Measurements from ENCODE around the gene USP46.

Gene USP46

GRCh38 chr4:52638717-52639116 is 20.4 kb downstream of the USP46 start:
- no peak overlapping the region for H3K4me3 ChIP-seq (IDR thresholded peaks at IDR 0.05; ENCODE audit: insufficient read depth, low read depth, low read length)
- no peaks in the 10 kb centered on the region for H3K27me3 ChIP-seq (ENCODE audit: insufficient read depth, low read depth)
- no peak overlapping the region for H3K4me2 ChIP-seq
- no peaks in the 10 kb centered on the region for H4K20me1 ChIP-seq (ENCODE audit: insufficient read depth)
- no peak overlapping the region for H2AFZ ChIP-seq (ENCODE audit: low read depth)
- H3K9ac ChIP-seq, result no peak overlapping the region
- no peaks in the 10 kb centered on the region for H3K36me3 ChIP-seq (ENCODE audit: insufficient read depth)
- no peak overlapping the region for H3K27ac ChIP-seq
- no peak for TF ChIP-seq CTCF (conservative IDR thresholded peaks at IDR 0.05; ENCODE audit: low read depth, low read length)
- H3K4me1 ChIP-seq (ENCODE audit: low read depth, poor library complexity, severe bottlenecking), result no peaks in the 10 kb centered on the region
- H3K79me2 ChIP-seq (ENCODE audit: insufficient read depth, low read depth), result no peaks in the 10 kb centered on the region

GRCh38 chr4:52637116-52637515 is 22.0 kb downstream of the USP46 start:
- no peaks in the 10 kb centered on the region for H3K27me3 ChIP-seq (ENCODE audit: insufficient read depth, low read depth)
- no peak overlapping the region for H3K9ac ChIP-seq
- no peaks in the 10 kb centered on the region for H3K4me1 ChIP-seq (ENCODE audit: low read depth, poor library complexity, severe bottlenecking)
- H2AFZ ChIP-seq (ENCODE audit: low read depth), result no peak overlapping the region
- no peak overlapping the region for H3K4me2 ChIP-seq
- no peaks in the 10 kb centered on the region for H4K20me1 ChIP-seq (ENCODE audit: insufficient read depth)
- TF ChIP-seq CTCF (conservative IDR thresholded peaks at IDR 0.05; ENCODE audit: low read depth, low read length), result no peak
- no peak overlapping the region for H3K4me3 ChIP-seq (IDR thresholded peaks at IDR 0.05; ENCODE audit: insufficient read depth, low read depth, low read length)
- H3K36me3 ChIP-seq (ENCODE audit: insufficient read depth), result no peaks in the 10 kb centered on the region
- no peak overlapping the region for H3K27ac ChIP-seq
- H3K79me2 ChIP-seq (ENCODE audit: insufficient read depth, low read depth), result no peaks in the 10 kb centered on the region

GRCh38 chr4:52635560-52635959 is 23.5 kb downstream of the USP46 start:
- Histone ChIP-seq H3K4me1 (ENCODE audit: low read depth, poor library complexity, severe bottlenecking) (no peaks in the 10 kb centered on the region), H2AFZ (ENCODE audit: low read depth) (no peak overlapping the region), H3K27me3 (ENCODE audit: insufficient read depth, low read depth) (no peaks in the 10 kb centered on the region), H3K27ac (no peak overlapping the region), H3K9ac (no peak overlapping the region), H3K4me2 (no peak overlapping the region), H4K20me1 (ENCODE audit: insufficient read depth) (no peaks in the 10 kb centered on the region), H3K36me3 (ENCODE audit: insufficient read depth) (no peaks in the 10 kb centered on the region), H3K79me2 (ENCODE audit: insufficient read depth, low read depth) (no peaks in the 10 kb centered on the region), H3K4me3 (IDR thresholded peaks at IDR 0.05; ENCODE audit: insufficient read depth, low read depth, low read length) (no peak overlapping the region)
- no peak for TF ChIP-seq CTCF (conservative IDR thresholded peaks at IDR 0.05; ENCODE audit: low read depth, low read length)

- Histone ChIP-seq H3K4me1 (ENCODE audit: low read depth, poor library complexity, severe bottlenecking) (no peaks in the 10 kb centered on the region), H3K4me2 (no peak overlapping the region), H3K9ac (no peak overlapping the region), H4K20me1 (ENCODE audit: insufficient read depth) (no peaks in the 10 kb centered on the region), H3K27ac (no peak overlapping the region), H3K27me3 (ENCODE audit: insufficient read depth, low read depth) (no peaks in the 10 kb centered on the region), H3K36me3 (ENCODE audit: insufficient read depth) (no peaks in the 10 kb centered on the region), H3K79me2 (ENCODE audit: insufficient read depth, low read depth) (no peaks in the 10 kb centered on the region), H3K4me3 (IDR thresholded peaks at IDR 0.05; ENCODE audit: insufficient read depth, low read depth, low read length) (no peak overlapping the region), H2AFZ (ENCODE audit: low read depth) (no peak overlapping the region)
- no peak for TF ChIP-seq CTCF (conservative IDR thresholded peaks at IDR 0.05; ENCODE audit: low read depth, low read length)
Measured at GRCh38 chr4:52635130-52635529, 24.0 kb downstream of the USP46 start.

- Histone ChIP-seq H2AFZ (ENCODE audit: low read depth) (no peak overlapping the region), H3K36me3 (ENCODE audit: insufficient read depth) (no peaks in the 10 kb centered on the region), H3K4me1 (ENCODE audit: low read depth, poor library complexity, severe bottlenecking) (no peaks in the 10 kb centered on the region), H3K79me2 (ENCODE audit: insufficient read depth, low read depth) (no peaks in the 10 kb centered on the region), H3K27ac (no peak overlapping the region), H3K27me3 (ENCODE audit: insufficient read depth, low read depth) (no peaks in the 10 kb centered on the region), H4K20me1 (ENCODE audit: insufficient read depth) (no peaks in the 10 kb centered on the region), H3K4me3 (IDR thresholded peaks at IDR 0.05; ENCODE audit: insufficient read depth, low read depth, low read length) (no peak overlapping the region), H3K4me2 (no peak overlapping the region), H3K9ac (no peak overlapping the region)
- no peak for TF ChIP-seq CTCF (conservative IDR thresholded peaks at IDR 0.05; ENCODE audit: low read depth, low read length)
Measured at GRCh38 chr4:52633846-52634245, 25.3 kb downstream of the USP46 start.
